GM19452 (cell line): ENCODE results near the gene ALDH7A1.
"Not testable (repeated sequence)": the region's sequence is repeated elsewhere in the genome, so short reads cannot be mapped to it uniquely, and the experiment has no call there.

ENCODE experiments used
- ATAC-seq: cut with Tn5 transposase; IDR thresholded peaks from one replicate; pipeline ENCODE4 v1.9.1; 2021; ENCODE audit not compliant: unreplicated experiment

The ALDH7A1 gene

GRCh38 chr5:126535856-126536545, 59.0 kb downstream of the ALDH7A1 start:
- ATAC-seq, result no peak

GRCh38 chr5:126534553-126534952, 60.5 kb downstream of the ALDH7A1 start:
- no peak for ATAC-seq

- no peak for ATAC-seq
These were observed 63.4 kb downstream of the ALDH7A1 start for GRCh38 chr5:126531543-126532120.

GRCh38 chr5:126527892-126528291, 67.1 kb downstream of the ALDH7A1 start:
- ATAC-seq, result no peak

- ATAC-seq, result no peak
These were observed 67.9 kb downstream of the ALDH7A1 start for GRCh38 chr5:126527158-126527557.

- no peak for ATAC-seq
These were observed 68.5 kb downstream of the ALDH7A1 start for GRCh38 chr5:126526493-126526892.

- ATAC-seq, result no peak
These were observed 69.3 kb downstream of the ALDH7A1 start for GRCh38 chr5:126525630-126526245.

- no peak for ATAC-seq
These were observed 71.1 kb downstream of the ALDH7A1 start for GRCh38 chr5:126523818-126524510.

GRCh38 chr5:126521130-126521529, 73.9 kb downstream of the ALDH7A1 start:
- ATAC-seq, result no peak

GRCh38 chr5:126520593-126520953, 74.4 kb downstream of the ALDH7A1 start:
- ATAC-seq, result no peak

GRCh38 chr5:126519637-126520592, 75.1 kb downstream of the ALDH7A1 start:
- no peak for ATAC-seq

- not testable (repeated sequence) for ATAC-seq
These were observed 75.8 kb downstream of the ALDH7A1 start for GRCh38 chr5:126519223-126519622.

- no peak for ATAC-seq
These were observed 78.2 kb downstream of the ALDH7A1 start for GRCh38 chr5:126516852-126517251.

- ATAC-seq, result no peak
These were observed 78.9 kb downstream of the ALDH7A1 start for GRCh38 chr5:126516133-126516532.

GRCh38 chr5:126515337-126515736, 79.7 kb downstream of the ALDH7A1 start:
- ATAC-seq, result no peak

- ATAC-seq, result no peak
These were observed 80.4 kb downstream of the ALDH7A1 start for GRCh38 chr5:126514558-126515141.

GRCh38 chr5:126514131-126514557, 80.9 kb downstream of the ALDH7A1 start:
- no peak for ATAC-seq

GRCh38 chr5:126513703-126514102, 81.3 kb downstream of the ALDH7A1 start:
- no peak for ATAC-seq

GRCh38 chr5:126513302-126513701, 81.7 kb downstream of the ALDH7A1 start:
- no peak for ATAC-seq

GRCh38 chr5:126512451-126512850, 82.6 kb downstream of the ALDH7A1 start:
- ATAC-seq, result no peak
